Measurements from ENCODE around the gene CD160.

DNA sequence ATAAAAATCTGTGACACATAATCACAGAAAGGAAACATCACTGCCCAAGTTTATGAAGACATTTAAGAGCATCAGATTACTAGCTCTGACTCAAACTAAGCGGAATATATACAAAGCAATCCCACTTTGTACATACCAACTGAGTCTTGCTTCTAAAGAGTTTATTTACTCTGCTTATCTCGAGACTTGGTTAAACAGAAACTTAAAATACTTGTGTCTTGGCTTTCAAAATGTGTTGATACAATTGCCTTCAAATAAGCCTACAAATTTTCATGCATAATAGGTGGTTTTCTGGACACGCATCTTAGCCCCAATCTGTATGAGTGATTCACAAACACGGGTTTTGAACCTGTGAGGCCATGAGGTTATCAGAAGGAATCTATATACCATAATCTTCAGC, 21.0 kb downstream of the CD160 start:
- TF ChIP-seq, protein P1, sequence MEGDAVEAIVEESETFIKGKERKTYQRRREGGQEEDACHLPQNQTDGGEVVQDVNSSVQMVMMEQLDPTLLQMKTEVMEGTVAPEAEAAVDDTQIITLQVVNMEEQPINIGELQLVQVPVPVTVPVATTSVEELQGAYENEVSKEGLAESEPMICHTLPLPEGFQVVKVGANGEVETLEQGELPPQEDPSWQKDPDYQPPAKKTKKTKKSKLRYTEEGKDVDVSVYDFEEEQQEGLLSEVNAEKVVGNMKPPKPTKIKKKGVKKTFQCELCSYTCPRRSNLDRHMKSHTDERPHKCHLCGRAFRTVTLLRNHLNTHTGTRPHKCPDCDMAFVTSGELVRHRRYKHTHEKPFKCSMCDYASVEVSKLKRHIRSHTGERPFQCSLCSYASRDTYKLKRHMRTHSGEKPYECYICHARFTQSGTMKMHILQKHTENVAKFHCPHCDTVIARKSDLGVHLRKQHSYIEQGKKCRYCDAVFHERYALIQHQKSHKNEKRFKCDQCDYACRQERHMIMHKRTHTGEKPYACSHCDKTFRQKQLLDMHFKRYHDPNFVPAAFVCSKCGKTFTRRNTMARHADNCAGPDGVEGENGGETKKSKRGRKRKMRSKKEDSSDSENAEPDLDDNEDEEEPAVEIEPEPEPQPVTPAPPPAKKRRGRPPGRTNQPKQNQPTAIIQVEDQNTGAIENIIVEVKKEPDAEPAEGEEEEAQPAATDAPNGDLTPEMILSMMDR (IDR thresholded peaks at IDR 0.05) = no peak
- TF ChIP-seq POLR2A (IDR thresholded peaks at IDR 0.05) = no peak

Measured in transverse colon (tissue), 3 donors.